ENCODE results near the gene SIK2.

Gene SIK2

DNA sequence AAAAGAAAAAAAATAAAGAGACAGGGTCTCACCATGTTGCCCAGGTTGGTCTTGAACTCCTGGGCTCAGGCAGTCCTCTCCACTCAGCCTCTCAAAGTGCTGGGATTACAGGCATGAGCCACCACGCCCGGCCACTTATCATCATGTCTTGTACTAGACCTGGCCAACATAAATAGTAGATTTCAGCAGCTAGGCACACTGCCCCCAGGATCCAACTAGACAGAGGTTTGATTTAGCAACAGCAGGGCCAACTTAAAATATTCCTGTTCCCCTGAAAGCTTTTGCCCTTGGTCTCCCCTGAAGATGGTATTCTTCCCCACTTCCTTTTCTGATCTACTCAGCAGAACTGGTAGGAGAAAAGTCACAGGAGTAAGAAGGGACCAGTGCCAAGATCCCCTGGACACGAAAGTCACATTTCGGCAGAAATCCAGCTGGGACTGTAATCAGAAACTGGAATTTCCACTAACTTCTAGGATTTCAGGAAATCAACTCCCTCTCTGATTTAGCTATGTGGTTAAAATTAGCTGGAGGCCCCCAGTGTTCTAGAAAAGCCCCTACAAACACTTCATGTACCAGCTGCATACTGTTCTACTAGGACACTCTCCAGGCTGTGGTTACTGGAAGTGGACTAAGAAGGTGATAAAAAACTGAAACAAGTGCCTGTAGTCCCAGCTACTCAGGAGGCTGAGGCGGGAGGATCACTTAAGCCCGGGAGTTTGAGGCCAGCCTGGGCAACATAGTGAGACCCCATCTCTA lies 172.9 kb downstream of the SIK2 start:
- DNase-seq (no peak), ATAC-seq (no peak)
- Mint-ChIP-seq H3K9me3 (no peaks in the 10 kb centered on the region), H3K4me1 (no peaks in the 10 kb centered on the region), H3K27me3 (no peaks in the 10 kb centered on the region), H3K4me3 (no peak overlapping the region), H3K27ac (peak overlapping the region in 1 of 2 donors; percentile 19)

DNA sequence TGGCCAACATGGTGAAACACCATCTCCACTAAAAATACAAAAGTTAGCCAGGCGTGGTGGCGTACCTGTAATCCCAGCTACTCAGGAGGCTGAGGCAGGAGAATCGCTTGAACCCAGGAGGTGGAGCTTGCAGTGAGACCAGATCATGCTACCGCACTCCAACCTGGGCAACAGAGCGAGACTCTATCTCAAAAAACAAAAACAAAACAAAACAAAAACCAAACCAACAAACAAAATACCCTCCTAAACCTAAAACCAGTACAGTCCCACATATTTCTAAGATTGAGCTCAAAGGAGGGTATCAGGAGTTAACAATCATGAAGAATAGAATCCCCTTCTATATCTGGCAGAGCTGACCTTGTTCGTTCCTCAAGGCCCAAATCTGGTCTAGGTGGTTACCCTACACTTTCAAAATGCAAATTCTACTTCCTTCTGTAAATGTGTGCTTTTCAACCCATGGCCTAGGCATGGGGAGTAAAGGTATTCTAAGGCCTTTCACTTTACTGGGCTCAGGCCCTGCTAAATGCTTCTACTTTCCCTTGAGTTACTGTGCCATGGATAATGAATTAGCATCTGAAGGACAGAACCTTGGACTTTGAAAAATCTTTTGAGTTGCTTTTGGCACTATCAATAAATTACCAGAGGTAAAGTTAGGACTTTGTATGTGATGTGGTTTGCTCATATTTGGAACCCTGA lies 174.3 kb downstream of the SIK2 start:
- no peak overlapping the region for H3K4me3 Mint-ChIP-seq
- H3K9me3 Mint-ChIP-seq: no peaks in the 10 kb centered on the region
- H3K27ac Mint-ChIP-seq: no peak overlapping the region
- no peak for DNase-seq
- ATAC-seq: no peak
- H3K4me1 Mint-ChIP-seq: no peaks in the 10 kb centered on the region
- H3K27me3 Mint-ChIP-seq: no peaks in the 10 kb centered on the region

DNA sequence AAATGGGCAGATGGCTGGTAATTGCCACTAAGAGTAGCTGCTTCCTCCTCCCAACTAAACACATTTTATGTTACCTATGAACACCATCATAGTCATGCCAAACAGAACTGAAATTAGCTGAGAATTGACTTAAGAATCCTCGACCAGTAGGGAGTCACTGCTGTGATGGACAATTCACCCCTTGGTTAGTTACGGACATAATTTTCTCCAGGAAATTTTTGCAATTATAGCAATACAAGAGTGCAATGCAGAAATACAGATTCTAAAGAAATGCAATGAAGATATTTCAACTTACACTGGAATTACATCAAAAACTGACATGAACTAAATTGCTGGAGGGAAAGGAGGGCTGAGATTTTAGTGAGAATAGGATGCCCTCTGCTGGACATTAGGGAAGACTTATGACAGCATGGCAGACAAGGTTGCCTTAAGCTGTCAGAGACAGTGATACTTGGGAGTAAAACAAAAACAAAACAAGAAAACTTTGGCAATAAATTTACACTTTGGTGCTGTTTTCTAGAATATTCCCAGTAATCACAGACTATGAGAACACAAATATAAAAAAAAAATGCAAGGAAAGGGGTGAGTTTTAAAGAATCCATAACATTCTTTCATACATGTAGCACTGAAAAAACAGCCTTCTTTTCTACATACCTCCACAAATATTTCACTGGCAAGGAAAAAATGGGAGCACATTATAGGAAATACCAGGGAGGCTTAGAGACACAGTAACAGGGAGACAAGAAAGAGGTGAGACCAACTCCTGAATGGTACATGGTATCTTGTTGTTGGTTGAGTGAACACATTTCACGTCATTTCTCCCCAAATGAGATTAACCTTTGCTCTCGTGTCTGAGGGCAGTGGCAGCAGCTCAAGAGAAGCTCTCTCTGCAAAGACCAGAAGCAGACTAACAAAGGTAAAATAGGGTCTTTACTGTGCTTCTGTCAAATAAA lies 175.1 kb downstream of the SIK2 start:
- Mint-ChIP-seq H3K4me3 (no peak overlapping the region), H3K27me3 (no peaks in the 10 kb centered on the region), H3K4me1 (no peaks in the 10 kb centered on the region), H3K27ac (no peak overlapping the region), H3K9me3 (no peaks in the 10 kb centered on the region)
- ATAC-seq (peak; percentile 86), DNase-seq (peak; percentile 14 to 21)

DNA sequence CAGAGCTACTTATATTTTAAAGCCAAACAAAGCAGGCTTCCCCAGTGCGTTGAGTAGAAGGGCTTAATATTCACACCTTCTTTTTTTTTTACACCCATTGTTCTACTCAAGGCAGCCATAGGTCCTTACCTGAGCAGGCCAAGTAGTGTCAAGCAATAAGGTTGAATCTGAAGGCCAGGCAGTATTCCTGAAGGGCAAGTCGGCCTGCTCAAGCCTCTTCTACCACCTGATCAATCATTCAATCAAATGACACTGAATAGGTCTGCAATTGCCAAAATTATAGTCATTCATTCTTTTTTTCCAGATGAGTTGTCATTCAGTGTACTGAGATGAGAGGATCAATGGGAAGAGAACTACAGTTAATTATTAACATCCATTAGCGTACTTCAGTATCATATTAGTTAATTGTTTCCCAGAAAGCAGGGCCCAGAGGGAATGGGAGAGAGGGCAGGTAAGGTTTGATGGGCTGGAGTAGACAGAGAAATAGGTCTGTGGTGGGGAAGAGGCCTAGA lies 175.9 kb downstream of the SIK2 start:
- ATAC-seq: no peak
- Mint-ChIP-seq H3K4me3 (no peak overlapping the region), H3K9me3 (no peaks in the 10 kb centered on the region), H3K27ac (no peak overlapping the region), H3K4me1 (no peaks in the 10 kb centered on the region), H3K27me3 (no peaks in the 10 kb centered on the region)
- DNase-seq: no peak

DNA sequence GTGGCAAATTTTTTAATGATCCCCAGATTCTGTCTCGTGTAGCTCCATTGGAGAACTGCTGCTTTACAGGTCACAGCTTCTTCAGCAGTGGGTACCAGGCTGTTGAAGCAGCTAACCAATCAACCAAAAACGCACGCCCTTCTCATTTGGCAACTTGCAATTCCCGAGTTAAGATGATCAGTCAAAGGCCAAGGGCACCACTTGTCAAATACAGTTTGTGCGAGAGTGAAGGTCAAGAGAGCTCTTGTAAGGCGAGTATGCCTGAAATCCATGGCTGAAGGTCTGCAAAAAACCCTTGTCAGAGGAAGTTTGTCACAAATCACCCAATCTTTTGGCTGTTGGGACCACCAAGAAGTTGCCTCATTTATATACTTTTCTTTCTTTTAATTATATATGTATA lies 176.9 kb downstream of the SIK2 start:
- H3K9me3 Mint-ChIP-seq: no peaks in the 10 kb centered on the region
- H3K4me1 Mint-ChIP-seq: no peaks in the 10 kb centered on the region
- no peak overlapping the region for H3K27ac Mint-ChIP-seq
- no peaks in the 10 kb centered on the region for H3K27me3 Mint-ChIP-seq
- no peak for DNase-seq
- H3K4me3 Mint-ChIP-seq: no peak overlapping the region
- ATAC-seq: no peak
